GM12892 (cell line): ENCODE results near the gene CRACR2A.

ENCODE experiments used
- DNase-seq: peaks from one replicate; pipeline ENCODE4 v3.0.0; 2011; ENCODE audit not compliant: insufficient read length
- FAIRE-seq: peaks from 2 replicates; lab custom pipeline; 2011; peaks lifted over from hg19 to GRCh38; lab: Jason Lieb, UNC
- POLR2A ChIP-seq: IDR thresholded peaks from 2 replicates; pipeline ENCODE4 v1.6.1; 2011; ENCODE audit warnings: low read depth, low read length, control low read depth
- POLR2AphosphoS5 ChIP-seq: IDR thresholded peaks from 2 replicates; pipeline ENCODE4 v1.6.1; 2011; ENCODE audit warnings: low read depth, low read length, control low read depth
- TAF1 ChIP-seq: IDR thresholded peaks from 2 replicates; pipeline ENCODE4 v1.6.1; 2011; ENCODE audit warnings: low read depth, mild to moderate bottlenecking, control low read depth, low read length, borderline replicate concordance

The CRACR2A gene

GRCh38 chr12:3630111-3630510 lies 122.8 kb downstream of the CRACR2A start:
- DNase-seq (no peak), FAIRE-seq (no peak)
- TF ChIP-seq TAF1 (no peak), POLR2A (no peak), POLR2AphosphoS5 (no peak)

- no peak for TF ChIP-seq POLR2A
- no peak for TF ChIP-seq TAF1
- no peak for TF ChIP-seq POLR2AphosphoS5
- FAIRE-seq = no peak
Measured at GRCh38 chr12:3629057-3629830, 123.7 kb downstream of the CRACR2A start.

GRCh38 chr12:3628629-3629028 lies 124.3 kb downstream of the CRACR2A start:
- FAIRE-seq (no peak), DNase-seq (no peak)
- no peak for TF ChIP-seq POLR2A
- TF ChIP-seq POLR2AphosphoS5 = no peak
- no peak for TF ChIP-seq TAF1

More at GRCh38 chr12:3629057-3629830, 123.7 kb downstream of the CRACR2A start:
- DNase-seq = no peak

- TF ChIP-seq TAF1 (no peak), POLR2A (no peak), POLR2AphosphoS5 (no peak)
- FAIRE-seq (no peak), DNase-seq (no peak)
Measured at GRCh38 chr12:3627336-3627735, 125.6 kb downstream of the CRACR2A start.

- DNase-seq (no peak), FAIRE-seq (no peak)
- no peak for TF ChIP-seq TAF1
- TF ChIP-seq POLR2A = no peak
- no peak for TF ChIP-seq POLR2AphosphoS5
Measured at GRCh38 chr12:3624273-3624672, 128.6 kb downstream of the CRACR2A start.

GRCh38 chr12:3622822-3623690 lies 129.9 kb downstream of the CRACR2A start:
- no peak for TF ChIP-seq POLR2AphosphoS5
- no peak for TF ChIP-seq POLR2A
- TF ChIP-seq TAF1 = no peak
- DNase-seq = no peak
- peak; percentile 9 for FAIRE-seq

- TF ChIP-seq POLR2AphosphoS5 (no peak), TAF1 (no peak), POLR2A (no peak)
- DNase-seq (no peak), FAIRE-seq (no peak)
Measured at GRCh38 chr12:3622021-3622821, 130.7 kb downstream of the CRACR2A start.

GRCh38 chr12:3620856-3621255 lies 132.1 kb downstream of the CRACR2A start:
- TF ChIP-seq POLR2A (no peak), TAF1 (no peak), POLR2AphosphoS5 (no peak)
- FAIRE-seq = no peak
- DNase-seq = no peak

GRCh38 chr12:3617565-3617964 lies 135.3 kb downstream of the CRACR2A start:
- TF ChIP-seq POLR2AphosphoS5 = no peak
- no peak for TF ChIP-seq TAF1
- TF ChIP-seq POLR2A = no peak
- FAIRE-seq = no peak
- no peak for DNase-seq

GRCh38 chr12:3615862-3616261 lies 137.0 kb downstream of the CRACR2A start:
- TF ChIP-seq POLR2AphosphoS5 (no peak), POLR2A (no peak), TAF1 (no peak)
- FAIRE-seq (no peak), DNase-seq (no peak)

- DNase-seq (no peak), FAIRE-seq (no peak)
- TF ChIP-seq TAF1 = no peak
- TF ChIP-seq POLR2A = no peak
- TF ChIP-seq POLR2AphosphoS5 = no peak
Measured at GRCh38 chr12:3614806-3615466, 138.0 kb downstream of the CRACR2A start.
